K562 (cell line): ENCODE data around the gene CLCF1. TPM values are rescaled to one million over a fixed set of nuclear protein-coding genes. Genes with fewer than 3 reads are reported as not detected.

Experiments used
- GATA2 ChIP-seq: sonication (generic); formaldehyde crosslinking; IDR thresholded peaks from 2 replicates; pipeline ENCODE4 v1.4.0; 2020; ENCODE audit warnings: mild to moderate bottlenecking, missing genetic modification reagents
- GTF2F1 ChIP-seq: IDR thresholded peaks from 2 replicates; pipeline ENCODE4 v1.6.1; 2011; ENCODE audit warnings: low read depth, low read length, improper control_type of control experiment
- HOXB6 ChIP-seq: fragments of 250-450 bp; sonication (Bioruptor Pico); IDR thresholded peaks from 2 replicates; pipeline ENCODE4 v1.5.1; 2022; ENCODE audit warnings: mild to moderate bottlenecking, borderline replicate concordance
- MITF ChIP-seq: IDR thresholded peaks from 2 replicates; pipeline ENCODE4 v1.6.1; 2014; ENCODE audit warnings: antibody characterized with exemption
- MTF1 ChIP-seq: fragments of 250-450 bp; sonication (Bioruptor Pico); IDR thresholded peaks from 2 replicates; pipeline ENCODE4 v1.9.0; 2021; ENCODE audit warnings: moderate library complexity, mild to moderate bottlenecking, inconsistent platforms, borderline replicate concordance
- RBM39 ChIP-seq: fragments of 200-400 bp; formaldehyde crosslinking; optimal IDR thresholded peaks from 2 replicates; pipeline ENCODE3; 2018; ENCODE audit warnings: low read depth, low read length
- RFX7 ChIP-seq: fragments of 250-450 bp; sonication (Bioruptor Pico); IDR thresholded peaks from 2 replicates; pipeline ENCODE4 v1.5.1; 2021; ENCODE audit warnings: mild to moderate bottlenecking
- RHOXF2B ChIP-seq: fragments of 250-450 bp; sonication (Bioruptor Pico); conservative IDR thresholded peaks from 2 replicates; pipeline ENCODE4 v1.5.1; 2021
- SMAD2 ChIP-seq: fragments of 150-350 bp; IDR thresholded peaks from 2 replicates; pipeline ENCODE4 v1.6.1; 2014; ENCODE audit warnings: low read depth, mild to moderate bottlenecking, low read length
- SMC3 ChIP-seq: conservative IDR thresholded peaks from 2 replicates; pipeline ENCODE4 v1.6.1; 2011; ENCODE audit warnings: low read depth, low read length, improper control_type of control experiment; ENCODE audit not compliant: insufficient read depth
- TEAD4 ChIP-seq, 2 experiments: sonication (generic) in 1 of 2; formaldehyde crosslinking in 1 of 2; IDR thresholded peaks; 2 replicates each; pipeline versions ENCODE4 v1.6.1 to v1.8.0; 2012 to 2022; ENCODE audit warnings: borderline replicate concordance in 1 of 2, inconsistent platforms in 1 of 2, low read length in 1 of 2, mild to moderate bottlenecking in 1 of 2, missing genetic modification reagents in 1 of 2
- VEZF1 ChIP-seq: fragments of 200-800 bp; sonication (Bioruptor generic); IDR thresholded peaks from 2 replicates; pipeline ENCODE4 v1.6.1; 2017; ENCODE audit warnings: missing genetic modification characterization, missing compliant biosample characterization
- XRCC5 ChIP-seq: fragments of 200-400 bp; formaldehyde crosslinking; IDR thresholded peaks from 2 replicates; pipeline ENCODE4 v1.6.1; 2017; ENCODE audit warnings: low read depth, mild to moderate bottlenecking, low read length
- ZBTB7A ChIP-seq: IDR thresholded peaks from 2 replicates; pipeline ENCODE4 v1.6.1; 2011; ENCODE audit warnings: low read depth, mild to moderate bottlenecking, low read length, moderate library complexity, borderline replicate concordance; ENCODE audit not compliant: control insufficient read depth
- ZNF197 ChIP-seq: fragments of 200-800 bp; sonication (Bioruptor generic); IDR thresholded peaks from 2 replicates; pipeline ENCODE4 v1.6.1; 2016; ENCODE audit warnings: low read depth, missing genetic modification characterization, missing compliant biosample characterization
- ZNF24 ChIP-seq: fragments of 450-650 bp; IDR thresholded peaks from 2 replicates; pipeline ENCODE4 v1.6.1; 2016
- ZNF41 ChIP-seq: fragments of 250-450 bp; sonication (Bioruptor Pico); conservative IDR thresholded peaks from 2 replicates; pipeline ENCODE4 v1.4.0; 2020; ENCODE audit warnings: mild to moderate bottlenecking
- polyA plus RNA-seq, 8 experiments: library from polyadenylated mRNA; depleted of rRNA in 4 of 8; stranded (reverse) in 5 of 8; unstranded in 3 of 8; fragments of >200 nt; fragmentation: Nextera tagmentation in 2 of 8; fragmentation: Illumina TruSeq in 1 of 8; extraction: Ambion mirVana in 2 of 8; extraction: Trizol in 1 of 8; gene quantifications; 2 replicates each; pipeline versions ENCODE4 v1.2.1 to v1.2.3, GENCODE V29; 2011 to 2014; ENCODE audit warnings: inconsistent platforms in 1 of 8, missing spikeins in 1 of 8
- total RNA-seq, 7 experiments: library from RNA; depleted of rRNA in 6 of 7; stranded (reverse); fragments of >200 nt in 6 of 7; fragmentation: Illumina TruSeq in 2 of 7; extraction: Trizol in 2 of 7; gene quantifications; 2 replicates each; pipeline versions ENCODE4 v1.2.1 to v1.2.3, GENCODE V29; 2011 to 2021; ENCODE audit warnings: low replicate concordance in 1 of 7
- TF ChIP-seq, protein P1 (sequence below): fragments of 250-450 bp; sonication (Bioruptor Pico); IDR thresholded peaks from 2 replicates; pipeline ENCODE4 v1.8.0; 2022; ENCODE audit warnings: moderate library complexity, mild to moderate bottlenecking, inconsistent platforms
- TF ChIP-seq, protein P2 (sequence below): fragments of 250-450 bp; sonication (Bioruptor Pico); IDR thresholded peaks from 2 replicates; pipeline ENCODE4 v1.8.0; 2022; ENCODE audit warnings: inconsistent platforms

Gene CLCF1
- total and polyA plus RNA-seq, 9 of the 15 experiments (the other 6 are each of a cell fraction or from before 2014, with no cell fraction given) = 0.49 to 5.8 (median 3.0) TPM

- 0 out of 2 replicates have a peak, but pooled peaks have one; percentile 36 for TF ChIP-seq ZBTB7A
- TF ChIP-seq ZNF24 = no peak
- no peak for TF ChIP-seq GATA2 (CRISPR knock-in tag)
- 0 out of 2 replicates have a peak, but pooled peaks have one; percentile 18 for TF ChIP-seq TEAD4 (IDR thresholded peaks at IDR 0.05; ENCODE audit: low read length)
- 0 out of 2 replicates have a peak, but pooled peaks have one; percentile 58 for TF ChIP-seq TEAD4 (CRISPR knock-in tag; IDR thresholded peaks at IDR 0.05; ENCODE audit: borderline replicate concordance)
- TF ChIP-seq RBM39 = peak; percentile 41
- peak; percentile 98 for TF ChIP-seq SMC3
- TF ChIP-seq, protein P1, sequence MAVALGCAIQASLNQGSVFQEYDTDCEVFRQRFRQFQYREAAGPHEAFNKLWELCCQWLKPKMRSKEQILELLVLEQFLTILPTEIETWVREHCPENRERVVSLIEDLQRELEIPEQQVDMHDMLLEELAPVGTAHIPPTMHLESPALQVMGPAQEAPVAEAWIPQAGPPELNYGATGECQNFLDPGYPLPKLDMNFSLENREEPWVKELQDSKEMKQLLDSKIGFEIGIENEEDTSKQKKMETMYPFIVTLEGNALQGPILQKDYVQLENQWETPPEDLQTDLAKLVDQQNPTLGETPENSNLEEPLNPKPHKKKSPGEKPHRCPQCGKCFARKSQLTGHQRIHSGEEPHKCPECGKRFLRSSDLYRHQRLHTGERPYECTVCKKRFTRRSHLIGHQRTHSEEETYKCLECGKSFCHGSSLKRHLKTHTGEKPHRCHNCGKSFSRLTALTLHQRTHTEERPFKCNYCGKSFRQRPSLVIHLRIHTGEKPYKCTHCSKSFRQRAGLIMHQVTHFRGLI (CRISPR knock-in tag) = no peak
- TF ChIP-seq XRCC5 = peak; percentile 84; the same call in 1 of the 2 replicates
- TF ChIP-seq HOXB6 (CRISPR knock-in tag) = no peak
- TF ChIP-seq ZNF41 (CRISPR knock-in tag) = no peak
- TF ChIP-seq, protein P2, sequence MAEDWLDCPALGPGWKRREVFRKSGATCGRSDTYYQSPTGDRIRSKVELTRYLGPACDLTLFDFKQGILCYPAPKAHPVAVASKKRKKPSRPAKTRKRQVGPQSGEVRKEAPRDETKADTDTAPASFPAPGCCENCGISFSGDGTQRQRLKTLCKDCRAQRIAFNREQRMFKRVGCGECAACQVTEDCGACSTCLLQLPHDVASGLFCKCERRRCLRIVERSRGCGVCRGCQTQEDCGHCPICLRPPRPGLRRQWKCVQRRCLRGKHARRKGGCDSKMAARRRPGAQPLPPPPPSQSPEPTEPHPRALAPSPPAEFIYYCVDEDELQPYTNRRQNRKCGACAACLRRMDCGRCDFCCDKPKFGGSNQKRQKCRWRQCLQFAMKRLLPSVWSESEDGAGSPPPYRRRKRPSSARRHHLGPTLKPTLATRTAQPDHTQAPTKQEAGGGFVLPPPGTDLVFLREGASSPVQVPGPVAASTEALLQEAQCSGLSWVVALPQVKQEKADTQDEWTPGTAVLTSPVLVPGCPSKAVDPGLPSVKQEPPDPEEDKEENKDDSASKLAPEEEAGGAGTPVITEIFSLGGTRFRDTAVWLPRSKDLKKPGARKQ (CRISPR knock-in tag) = no peak
- no peak for TF ChIP-seq ZNF197
- no peak for TF ChIP-seq MITF
- TF ChIP-seq RFX7 (CRISPR knock-in tag) = no peak
- TF ChIP-seq VEZF1 (CRISPR knock-in tag) = peak; percentile 80
- TF ChIP-seq RHOXF2B (CRISPR knock-in tag) = no peak
- TF ChIP-seq MTF1 (CRISPR knock-in tag) = no peak
- no peak for TF ChIP-seq GTF2F1
- TF ChIP-seq SMAD2 = no peak
These were observed 16.4 kb downstream of the CLCF1 start (continued) for GRCh38 chr11:67356864-67357561.
